ENCODE results near the gene TTC12. TPM values are rescaled to one million over a fixed set of nuclear protein-coding genes. Genes with fewer than 3 reads are reported as not detected.

The TTC12 gene
- polyA plus RNA-seq, 1 of the 3 experiments (the other 2 are of a cell fraction) = 15.1 TPM

DNA sequence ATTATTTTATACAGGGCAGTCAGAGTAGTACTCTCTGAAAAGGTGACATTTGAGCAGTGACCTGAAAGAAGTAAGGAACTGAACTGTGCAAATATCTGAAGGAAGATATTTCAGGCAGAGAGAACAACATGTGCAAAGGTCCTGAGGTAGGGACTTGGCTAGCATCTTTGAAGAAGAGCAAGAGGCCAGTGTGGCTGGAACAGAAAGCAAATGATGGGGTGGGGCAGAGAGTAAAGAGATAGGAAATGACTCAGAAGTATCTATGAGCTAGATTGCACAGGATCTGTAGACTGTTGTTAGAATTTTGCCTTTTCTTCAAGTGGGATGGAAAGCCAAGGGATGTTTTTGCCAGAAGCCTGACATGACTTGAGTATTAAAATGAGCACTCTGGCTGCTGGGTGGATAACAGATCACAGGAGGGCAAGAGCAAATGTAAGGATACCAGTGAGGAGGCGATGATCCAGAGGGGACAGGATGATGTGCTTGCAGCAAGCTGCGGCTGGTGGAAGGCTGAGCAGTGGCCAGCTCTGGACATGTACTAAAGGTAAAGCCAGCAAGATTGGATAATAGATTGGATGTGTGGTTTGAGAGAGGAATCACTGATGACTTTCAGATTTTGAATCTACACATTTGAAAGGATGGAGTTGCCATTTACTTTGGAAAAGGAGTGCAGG lies 33.2 kb upstream of the TTC12 start:
- H3K9me2 ChIP-seq = no peaks in the 10 kb centered on the region
- no peak for DNase-seq
- no peaks in the 10 kb centered on the region for H3K27me3 ChIP-seq (ENCODE audit: insufficient read depth)
- H2AFZ ChIP-seq (ENCODE audit: low read depth) = no peak overlapping the region
- H3K9ac ChIP-seq = no peak overlapping the region
- no peaks in the 10 kb centered on the region for H4K20me1 ChIP-seq (ENCODE audit: insufficient read depth)
- TF ChIP-seq SIN3A (IDR thresholded peaks at IDR 0.05; ENCODE audit: borderline replicate concordance, low read depth, low read length) (no peak), IRF3 (IDR thresholded peaks at IDR 0.05; ENCODE audit: low read depth, low read length) (no peak), GABPA (IDR thresholded peaks at IDR 0.05; ENCODE audit: low read depth) (no peak), REST (IDR thresholded peaks at IDR 0.05; ENCODE audit: low read depth, low read length) (no peak), RFX5 (IDR thresholded peaks at IDR 0.05; ENCODE audit: low read length) (no peak), MXI1 (IDR thresholded peaks at IDR 0.05; ENCODE audit: low read depth, low read length) (no peak), USF2 (IDR thresholded peaks at IDR 0.05; ENCODE audit: borderline replicate concordance, low read depth, low read length) (no peak), TEAD4 (IDR thresholded peaks at IDR 0.05; ENCODE audit: borderline replicate concordance, insufficient read depth) (no peak), FOXJ3 (CRISPR knock-in tag; IDR thresholded peaks at IDR 0.05) (no peak), CTCF (IDR thresholded peaks at IDR 0.05) (no peak), JUND (IDR thresholded peaks at IDR 0.05) (no peak), EP300 (IDR thresholded peaks at IDR 0.05; ENCODE audit: borderline replicate concordance in 1 of 2, low read depth in 1 of 2, low read length in 1 of 2) (no peak), NRF1 (IDR thresholded peaks at IDR 0.05; ENCODE audit: low read depth, low read length) (no peak)
- TF ChIP-seq, protein P1, sequence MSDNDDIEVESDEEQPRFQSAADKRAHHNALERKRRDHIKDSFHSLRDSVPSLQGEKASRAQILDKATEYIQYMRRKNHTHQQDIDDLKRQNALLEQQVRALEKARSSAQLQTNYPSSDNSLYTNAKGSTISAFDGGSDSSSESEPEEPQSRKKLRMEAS (IDR thresholded peaks at IDR 0.05; ENCODE audit: low read depth) = no peak
- TF ChIP-seq, protein P2, sequence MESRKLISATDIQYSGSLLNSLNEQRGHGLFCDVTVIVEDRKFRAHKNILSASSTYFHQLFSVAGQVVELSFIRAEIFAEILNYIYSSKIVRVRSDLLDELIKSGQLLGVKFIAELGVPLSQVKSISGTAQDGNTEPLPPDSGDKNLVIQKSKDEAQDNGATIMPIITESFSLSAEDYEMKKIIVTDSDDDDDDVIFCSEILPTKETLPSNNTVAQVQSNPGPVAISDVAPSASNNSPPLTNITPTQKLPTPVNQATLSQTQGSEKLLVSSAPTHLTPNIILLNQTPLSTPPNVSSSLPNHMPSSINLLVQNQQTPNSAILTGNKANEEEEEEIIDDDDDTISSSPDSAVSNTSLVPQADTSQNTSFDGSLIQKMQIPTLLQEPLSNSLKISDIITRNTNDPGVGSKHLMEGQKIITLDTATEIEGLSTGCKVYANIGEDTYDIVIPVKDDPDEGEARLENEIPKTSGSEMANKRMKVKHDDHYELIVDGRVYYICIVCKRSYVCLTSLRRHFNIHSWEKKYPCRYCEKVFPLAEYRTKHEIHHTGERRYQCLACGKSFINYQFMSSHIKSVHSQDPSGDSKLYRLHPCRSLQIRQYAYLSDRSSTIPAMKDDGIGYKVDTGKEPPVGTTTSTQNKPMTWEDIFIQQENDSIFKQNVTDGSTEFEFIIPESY (IDR thresholded peaks at IDR 0.05; ENCODE audit: borderline replicate concordance, low read depth) = no peak
- H3K4me3 ChIP-seq (ENCODE audit: low read depth in 2 of 2, low read length in 1 of 2) = no peak overlapping the region
- H3K79me2 ChIP-seq (ENCODE audit: insufficient read depth) = no peaks in the 10 kb centered on the region
- no peaks in the 10 kb centered on the region for H3K36me3 ChIP-seq (replicated peaks in 1 of 2; ENCODE audit: control insufficient read depth in 1 of 2, insufficient read depth in 2 of 2, low read length in 1 of 2)
- H3K4me2 ChIP-seq = no peak overlapping the region
- no peaks in the 10 kb centered on the region for H3K9me3 ChIP-seq
- ChIA-PET CTCF (interaction anchor here (1.9 to 3.4 kb wide), 2 partner anchors 8 to 693 kb away, joined by 6 to 14 read pairs; no protein-coding TSS in a partner anchor), POLR2A (no interaction called here)
- no peaks in the 10 kb centered on the region for H3K4me1 ChIP-seq (ENCODE audit: control insufficient read depth in 1 of 2, insufficient read depth in 2 of 2, low read depth in 1 of 2, low read length in 1 of 2)
- H3K27ac ChIP-seq (ENCODE audit: low read depth in 2 of 2, low read length in 1 of 2) = no peak overlapping the region
- no peaks in the 10 kb centered on the region for H3F3A ChIP-seq (replicated peaks; ENCODE audit: insufficient read depth)
- 78% methylated on average over 2 of the region's 2 CpGs for WGBS (ENCODE audit: low lambda C conversion rate)
